Colonic mucosa (tissue), 4 donors: Measurements from ENCODE around the gene PAPOLB. TPM values are rescaled to one million over a fixed set of nuclear protein-coding genes. Genes with fewer than 3 reads are reported as not detected.

Experiments used
- DNase-seq: peaks from one replicate; pipeline ENCODE4 v3.0.0-alpha.2; 2020
- H3K27ac ChIP-seq: fragments of 200-600 bp; one replicate; pipeline ENCODE4 v1.8.0; 2021
- H3K27me3 ChIP-seq: fragments of 200-600 bp; one replicate; pipeline ENCODE4 v1.8.0; 2021
- H3K36me3 ChIP-seq: fragments of 200-600 bp; one replicate; pipeline ENCODE4 v1.8.0; 2021
- H3K4me1 ChIP-seq: fragments of 200-600 bp; one replicate; pipeline ENCODE4 v1.8.0; 2021; ENCODE audit warnings: mild to moderate bottlenecking
- H3K4me3 ChIP-seq: fragments of 200-600 bp; one replicate; pipeline ENCODE4 v1.8.0; 2021
- H3K9ac ChIP-seq, 2 donors: one replicate each; pipeline ENCODE4 v1.7.0; 2013; ENCODE audit warnings: control low read depth in 2 of 2, low read depth in 2 of 2, low read length in 2 of 2
- H3K9me3 ChIP-seq: fragments of 200-600 bp; one replicate; pipeline ENCODE4 v1.8.0; 2021
- intact Hi-C: fragments of 100-400 bp; cut with DNase I; formaldehyde crosslinking; loops from one replicate; pipeline ENCODE4 v1.14.1; 2022
- total RNA-seq, 2 donors: library from RNA; stranded (reverse); fragmentation: NEBNext Ultra II Directional in 1 of 2; extraction: Animal tissue kit (Norgen Biotek cat#: 25700) in 1 of 2; gene quantifications; one replicate each; pipeline ENCODE4 v1.2.1, GENCODE V29; 2021
- TF ChIP-seq, protein P1 (sequence below): fragments of 200-600 bp; IDR thresholded peaks from one replicate; pipeline ENCODE4 v1.8.0; 2022; ENCODE audit warnings: antibody characterized with exemption, mild to moderate bottlenecking
- donor health status: healthy.
- donor health status: DM: no; HTN: no; CAD: no.
- donor health status: DM: no; HTN: no; CAD: no.

The PAPOLB gene
- under 1 TPM in 1 of 2 donors, not detected in 1; 0.05 TPM for total RNA-seq

DNA sequence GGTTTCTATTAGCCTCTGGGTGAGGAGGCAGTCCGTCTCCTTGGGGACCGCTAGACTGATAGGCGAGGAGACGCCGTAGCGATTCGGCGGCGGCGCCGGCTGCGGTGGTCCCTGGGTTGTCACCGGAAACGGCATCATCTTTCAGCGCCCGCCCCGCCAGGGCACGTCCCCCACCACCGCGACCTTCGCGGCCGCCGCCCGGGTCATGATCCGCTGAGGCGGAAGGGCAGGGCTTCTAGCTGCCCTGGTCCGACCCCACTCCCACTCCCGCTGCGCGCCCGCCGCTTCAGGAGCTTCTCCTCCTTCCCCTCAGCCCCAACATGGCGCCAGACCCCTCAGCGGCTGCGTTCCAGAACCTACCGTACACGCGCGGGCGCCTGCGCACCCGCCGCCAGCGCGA is at the start of gene PAPOLB:
Gene PAPOLB (minus strand): TSS at position 358 of the 400 bp plus-strand sequence. CDS start 220 bp downstream, at position 138.
- intact Hi-C loops = no loop called here
- Histone ChIP-seq H3K9me3 (no peaks in the 10 kb centered on the region), H3K27ac (no peak within 1 kb of the TSS), H3K27me3 (peaks cover 7% of the 10 kb centered on the region), H3K9ac (no peak within 1 kb of the TSS), H3K4me3 (no peak within 1 kb of the TSS), H3K4me1 (no peaks in the 10 kb centered on the region), H3K36me3 (no peaks in the 10 kb centered on the region)
- no peak for DNase-seq
- TF ChIP-seq, protein P1, sequence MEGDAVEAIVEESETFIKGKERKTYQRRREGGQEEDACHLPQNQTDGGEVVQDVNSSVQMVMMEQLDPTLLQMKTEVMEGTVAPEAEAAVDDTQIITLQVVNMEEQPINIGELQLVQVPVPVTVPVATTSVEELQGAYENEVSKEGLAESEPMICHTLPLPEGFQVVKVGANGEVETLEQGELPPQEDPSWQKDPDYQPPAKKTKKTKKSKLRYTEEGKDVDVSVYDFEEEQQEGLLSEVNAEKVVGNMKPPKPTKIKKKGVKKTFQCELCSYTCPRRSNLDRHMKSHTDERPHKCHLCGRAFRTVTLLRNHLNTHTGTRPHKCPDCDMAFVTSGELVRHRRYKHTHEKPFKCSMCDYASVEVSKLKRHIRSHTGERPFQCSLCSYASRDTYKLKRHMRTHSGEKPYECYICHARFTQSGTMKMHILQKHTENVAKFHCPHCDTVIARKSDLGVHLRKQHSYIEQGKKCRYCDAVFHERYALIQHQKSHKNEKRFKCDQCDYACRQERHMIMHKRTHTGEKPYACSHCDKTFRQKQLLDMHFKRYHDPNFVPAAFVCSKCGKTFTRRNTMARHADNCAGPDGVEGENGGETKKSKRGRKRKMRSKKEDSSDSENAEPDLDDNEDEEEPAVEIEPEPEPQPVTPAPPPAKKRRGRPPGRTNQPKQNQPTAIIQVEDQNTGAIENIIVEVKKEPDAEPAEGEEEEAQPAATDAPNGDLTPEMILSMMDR = no peak

DNA sequence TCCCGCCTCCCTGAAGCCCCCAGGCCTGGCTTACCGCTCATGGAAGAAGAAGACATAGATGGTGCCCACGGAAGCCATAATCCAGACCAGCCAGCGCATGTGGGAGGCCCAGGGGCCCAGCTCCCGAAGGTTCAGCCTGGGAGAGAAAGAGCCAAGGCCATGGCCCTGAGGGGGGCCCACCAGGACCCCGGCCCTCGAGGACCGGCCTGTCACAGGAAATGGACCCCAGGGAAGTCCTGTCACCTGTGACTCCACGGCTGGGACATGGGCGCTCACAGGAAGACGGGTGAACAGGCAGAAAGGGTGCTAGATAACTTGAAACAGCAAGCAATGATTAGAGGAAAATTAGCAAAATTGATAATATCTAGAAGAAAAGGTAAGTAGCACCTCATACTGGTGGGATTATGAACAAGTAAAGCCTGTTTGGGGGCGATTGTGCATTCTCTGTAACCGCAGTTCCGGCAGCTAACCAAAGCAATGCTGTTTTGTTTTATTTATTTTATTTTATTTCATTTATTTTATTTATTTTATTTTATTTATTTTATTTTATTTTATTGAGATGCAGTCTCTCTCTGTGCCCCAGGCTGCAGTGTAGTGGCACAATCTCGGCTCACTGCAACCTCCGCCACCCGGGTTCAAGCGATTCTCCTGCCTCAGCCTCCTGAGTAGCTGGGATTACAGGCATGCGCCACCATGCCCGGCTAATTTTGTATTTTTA is 49.4 kb upstream of the PAPOLB start:
- H3K4me3 ChIP-seq = no peak overlapping the region
- no peak overlapping the region for H3K9ac ChIP-seq
- H3K27me3 ChIP-seq = no peaks in the 10 kb centered on the region
- intact Hi-C loops = no loop called here
- no peaks in the 10 kb centered on the region for H3K9me3 ChIP-seq
- H3K36me3 ChIP-seq = no peaks in the 10 kb centered on the region
- no peaks in the 10 kb centered on the region for H3K4me1 ChIP-seq
- TF ChIP-seq, protein P1 = no peak
- no peak for DNase-seq
- H3K27ac ChIP-seq = no peak overlapping the region

DNA sequence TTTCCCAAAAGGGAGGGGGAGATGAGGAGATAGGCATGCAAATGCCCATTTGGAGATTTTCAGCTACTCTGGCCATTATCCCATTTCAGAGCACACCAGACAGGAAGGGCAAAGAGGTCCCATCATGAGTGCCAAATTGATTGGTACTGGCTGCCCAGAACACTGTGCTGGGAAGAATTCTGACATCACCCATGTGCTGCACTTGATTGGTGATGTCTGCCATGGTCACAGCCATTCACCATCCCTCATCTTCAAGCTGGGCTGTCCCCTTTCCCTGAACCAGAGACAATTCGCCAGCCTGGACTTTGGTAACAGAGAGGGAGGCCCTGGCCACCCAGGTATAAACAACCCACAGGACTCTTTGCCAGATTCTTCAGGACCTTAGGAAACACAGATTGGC is 44.9 kb upstream of the PAPOLB start:
- Histone ChIP-seq H3K36me3 (no peaks in the 10 kb centered on the region), H3K4me1 (no peaks in the 10 kb centered on the region), H3K4me3 (no peak overlapping the region), H3K9ac (no peak overlapping the region), H3K9me3 (no peaks in the 10 kb centered on the region), H3K27me3 (no peaks in the 10 kb centered on the region), H3K27ac (no peak overlapping the region)
- TF ChIP-seq, protein P1 = no peak
- intact Hi-C loops = no loop called here
- no peak for DNase-seq

DNA sequence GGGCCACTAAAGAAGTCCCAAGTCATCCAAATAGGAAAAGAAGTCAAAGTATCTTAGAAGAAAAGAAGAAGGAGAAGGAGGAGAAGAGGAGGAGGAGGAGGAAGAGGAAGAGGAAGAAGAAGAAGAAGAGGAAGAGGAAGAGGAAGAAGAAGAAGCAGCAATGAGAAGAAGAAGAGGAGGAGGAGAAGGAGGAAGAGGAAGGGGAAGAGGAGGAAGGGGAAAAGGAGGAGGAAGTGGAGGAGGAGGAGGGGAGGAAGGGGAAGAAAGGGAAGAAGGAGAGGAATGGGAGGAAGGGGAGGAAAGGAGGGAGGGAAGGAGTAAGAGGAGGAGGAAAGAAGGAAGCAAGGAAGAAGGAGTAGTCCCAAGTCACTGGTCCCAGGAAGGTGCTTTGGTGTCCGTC is 43.3 kb upstream of the PAPOLB start:
- H3K4me1 ChIP-seq = no peaks in the 10 kb centered on the region
- H3K27ac ChIP-seq = no peak overlapping the region
- intact Hi-C loops = no loop called here
- TF ChIP-seq, protein P1 = no peak
- no peaks in the 10 kb centered on the region for H3K27me3 ChIP-seq
- no peaks in the 10 kb centered on the region for H3K36me3 ChIP-seq
- no peak overlapping the region for H3K4me3 ChIP-seq
- H3K9ac ChIP-seq = no peak overlapping the region
- no peak for DNase-seq
- H3K9me3 ChIP-seq = no peaks in the 10 kb centered on the region

DNA sequence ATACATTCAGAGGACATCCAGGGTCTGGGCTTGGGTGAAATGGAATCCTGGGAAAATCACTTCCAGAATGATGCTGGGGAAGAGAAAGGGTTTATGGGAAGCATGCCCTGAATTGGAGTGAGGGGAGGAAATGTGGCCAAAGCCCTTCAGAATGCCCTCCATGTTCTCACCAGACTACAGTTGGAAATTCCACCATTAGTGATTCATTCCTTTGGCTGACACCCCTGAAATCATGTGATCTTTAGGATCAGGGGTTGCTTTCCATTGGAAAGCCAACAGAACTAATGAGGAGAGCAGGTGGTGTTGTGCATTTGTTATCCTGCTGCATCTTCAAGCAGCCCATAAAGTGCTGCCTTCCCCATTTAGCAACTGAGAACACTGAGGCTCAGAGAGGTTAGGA is 42.5 kb upstream of the PAPOLB start:
- Histone ChIP-seq H3K4me1 (no peaks in the 10 kb centered on the region), H3K9ac (no peak overlapping the region), H3K9me3 (no peaks in the 10 kb centered on the region), H3K27me3 (no peaks in the 10 kb centered on the region), H3K27ac (no peak overlapping the region), H3K36me3 (no peaks in the 10 kb centered on the region), H3K4me3 (no peak overlapping the region)
- intact Hi-C loops = no loop called here
- TF ChIP-seq, protein P1 = no peak
- no peak for DNase-seq
